ENCODE results near the gene FAM32A.
A peak's percentile ranks its signal among the peaks of the same experiment; 100 is the strongest.

Gene FAM32A

GRCh38 chr19:16185123-16185767 is at the start of gene FAM32A:
Gene FAM32A, plus strand, starts transcription at chr19:16185410. Its CDS starts 33 bp downstream, at chr19:16185443.
- peak; percentile 96 for DNase-seq

- DNase-seq, result no peak
Measured at GRCh38 chr19:16135430-16136127, 49.6 kb upstream of the FAM32A start.

- no peak for DNase-seq
Measured at GRCh38 chr19:16136185-16136999, 48.8 kb upstream of the FAM32A start.

DNA sequence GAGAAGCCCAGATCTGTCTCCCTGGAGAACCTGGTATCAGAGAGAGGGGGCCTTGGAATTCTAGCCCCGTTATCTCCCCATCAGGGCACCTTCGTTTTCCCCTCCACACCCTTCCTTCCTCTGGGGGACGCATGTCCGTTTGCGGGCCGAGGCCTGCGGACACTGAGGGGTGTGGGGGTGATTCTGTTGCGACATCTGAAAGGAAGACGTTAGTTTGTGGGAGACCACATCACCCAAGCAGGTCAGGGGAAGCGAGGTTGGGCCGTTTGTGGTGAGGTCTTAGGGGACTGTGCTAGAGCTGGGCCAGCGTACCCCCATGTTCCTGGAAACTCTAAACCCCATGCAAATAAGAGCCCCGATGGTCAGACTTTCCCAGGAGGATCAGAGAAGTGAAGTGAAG is 45.5 kb upstream of the FAM32A start:
- DNase-seq, result no peak

DNA sequence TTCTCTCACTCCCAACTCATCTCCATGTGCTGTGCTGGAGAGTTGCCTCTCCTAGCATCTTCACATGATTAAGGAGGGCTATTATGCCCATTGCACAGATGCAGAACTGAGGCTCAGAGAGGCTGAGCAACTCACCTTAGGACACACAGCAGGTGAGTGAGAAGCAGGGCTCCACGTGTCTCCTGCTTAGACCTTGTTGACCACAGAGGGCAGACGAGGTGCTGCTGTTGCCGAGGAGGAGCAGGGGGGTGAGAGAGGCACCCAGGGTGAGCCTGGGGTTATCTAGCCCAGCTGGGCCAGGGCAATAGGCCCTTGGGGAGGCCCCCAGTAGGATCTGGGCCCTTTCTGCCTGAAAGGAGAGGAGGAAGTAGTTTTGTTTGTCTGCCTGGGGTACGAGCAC is 44.2 kb upstream of the FAM32A start:
- DNase-seq, result no peak

- no peak for DNase-seq
Measured at GRCh38 chr19:16142032-16142580, 43.1 kb upstream of the FAM32A start.

DNA sequence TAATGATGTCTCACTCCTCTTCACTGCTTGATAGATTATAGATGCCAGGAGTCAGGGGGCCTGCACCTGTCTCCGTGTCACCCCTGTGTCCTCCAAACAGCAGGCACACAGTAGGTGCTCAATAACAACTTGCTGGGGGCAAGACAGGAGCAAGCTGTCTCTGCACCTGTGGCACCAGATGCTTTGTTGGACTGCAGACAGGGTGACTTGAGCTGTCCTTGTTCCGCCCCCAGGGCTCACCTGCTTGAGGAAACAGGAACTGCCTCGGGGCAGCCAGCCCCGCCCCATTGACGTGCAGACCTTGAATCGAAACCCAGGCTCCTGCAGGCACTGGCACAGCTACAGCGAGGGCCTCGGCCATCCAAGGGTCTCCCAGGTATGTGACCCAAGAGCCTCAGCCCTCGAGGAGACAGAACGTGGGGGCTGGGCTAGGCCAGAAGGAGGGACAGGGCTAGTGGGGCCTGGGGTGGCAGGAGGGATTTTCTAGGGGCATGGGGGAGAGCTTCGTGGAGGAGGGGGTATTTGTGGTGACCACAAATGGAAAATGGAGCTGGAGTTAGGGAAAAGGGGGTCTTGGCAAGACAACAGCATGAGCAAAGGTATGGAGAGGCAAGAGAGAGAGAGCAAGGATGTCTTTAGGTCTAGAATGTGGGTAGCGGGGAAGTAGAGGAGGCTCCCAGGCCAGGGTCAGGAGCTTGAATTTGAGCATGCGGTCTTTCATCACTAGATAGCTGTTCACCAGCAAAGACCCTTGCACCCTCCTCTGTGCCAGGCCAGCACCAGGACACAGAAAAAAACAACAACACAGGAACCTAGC is 41.6 kb upstream of the FAM32A start, which contains the start of gene HSH2D:
Gene HSH2D (plus strand): TSS at position 287 of the 817 bp plus-strand sequence. CDS start 5,066 bp downstream, outside the sequence.
- no peak for DNase-seq

DNA sequence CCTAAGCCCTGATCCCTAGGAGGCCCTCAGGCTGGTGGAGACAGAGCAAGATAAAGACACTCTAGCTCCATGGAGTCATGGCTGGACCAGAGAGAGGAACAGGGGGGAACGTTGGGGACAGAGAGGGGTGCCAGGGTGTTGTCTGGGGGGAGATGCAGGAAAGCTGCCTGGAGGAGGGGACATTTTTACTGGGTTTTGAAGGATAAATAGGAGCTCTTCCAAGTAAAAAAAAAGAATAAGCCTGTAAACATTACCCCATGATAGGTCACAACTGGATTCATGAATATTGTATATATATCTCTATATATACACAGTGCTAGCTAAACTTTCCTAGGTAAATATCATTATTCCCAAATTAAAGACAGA is 41.0 kb upstream of the FAM32A start:
- no peak for DNase-seq

- no peak for DNase-seq
Measured at GRCh38 chr19:16146112-16146511, 39.1 kb upstream of the FAM32A start.

GRCh38 chr19:16148443-16149229 is 36.6 kb upstream of the FAM32A start:
- DNase-seq, result no peak

- DNase-seq, result no peak
Measured at GRCh38 chr19:16153582-16154336, 31.5 kb upstream of the FAM32A start.

DNA sequence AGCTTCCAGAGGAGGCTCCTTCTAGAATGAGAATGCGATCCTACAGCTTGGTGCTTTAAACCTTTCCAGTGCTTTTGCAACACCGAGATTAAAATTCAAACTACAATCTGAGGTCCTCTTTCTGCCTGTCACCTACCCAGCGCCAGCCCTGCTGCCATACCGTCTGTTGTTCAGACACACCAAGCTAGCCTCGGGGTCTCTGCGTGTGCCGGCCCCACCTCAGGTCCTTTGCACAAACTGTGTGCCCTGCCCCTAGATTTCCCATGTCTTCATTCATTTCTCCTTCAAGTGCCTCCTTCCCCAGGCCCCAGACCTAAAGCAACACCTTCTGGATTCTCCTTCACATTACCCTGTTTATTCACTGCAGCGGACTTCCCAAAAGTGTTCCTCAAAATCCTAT is 30.7 kb upstream of the FAM32A start:
- DNase-seq, result no peak

GRCh38 chr19:16155128-16155527 is 30.1 kb upstream of the FAM32A start:
- no peak for DNase-seq

DNA sequence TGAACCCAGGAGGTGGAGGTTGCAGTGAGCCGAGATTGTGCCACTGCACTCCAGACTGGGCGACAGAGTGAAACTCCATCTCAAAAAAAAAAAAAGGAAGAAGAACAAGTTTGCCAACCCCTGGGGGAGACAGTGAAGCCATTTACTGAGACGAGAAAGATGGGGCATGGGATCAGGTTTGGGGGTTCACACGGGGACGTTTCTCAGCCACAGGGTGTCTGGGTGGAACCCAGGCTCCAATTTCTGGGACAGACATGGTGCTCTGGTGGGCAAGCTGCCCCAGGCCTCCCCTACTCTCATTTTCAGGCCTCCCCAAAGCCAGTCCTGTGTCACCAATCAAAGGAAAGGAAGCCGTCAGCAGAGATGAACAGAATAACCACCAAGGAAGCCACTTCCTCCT is 28.3 kb upstream of the FAM32A start:
- no peak for DNase-seq

- DNase-seq, result no peak
Measured at GRCh38 chr19:16157601-16158000, 27.6 kb upstream of the FAM32A start.

DNA sequence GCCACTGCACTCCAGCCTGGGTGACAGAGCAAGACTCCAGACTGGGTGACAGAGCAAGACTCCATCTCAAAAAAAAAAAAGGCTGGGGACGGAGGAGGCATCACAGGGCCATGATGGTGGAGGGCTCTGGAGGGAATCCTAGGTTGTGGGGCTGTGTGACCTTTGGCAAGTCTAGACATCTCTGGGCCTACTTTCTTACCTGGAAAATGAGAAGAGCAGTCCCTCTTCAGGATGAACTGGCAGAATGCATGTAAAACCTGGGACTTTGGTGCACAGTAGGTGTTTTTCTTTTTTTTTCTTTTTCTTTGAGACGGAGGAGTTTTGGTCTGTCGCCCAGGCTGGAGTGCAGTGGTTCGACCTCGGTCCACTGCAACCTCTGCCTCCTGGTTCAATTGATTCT is 25.6 kb upstream of the FAM32A start:
- no peak for DNase-seq

GRCh38 chr19:16160445-16160942 is 24.7 kb upstream of the FAM32A start:
- no peak for DNase-seq

- DNase-seq, result peak; percentile 39
Measured at GRCh38 chr19:16160943-16161560, 24.2 kb upstream of the FAM32A start.

- DNase-seq, result peak; percentile 13
Measured at GRCh38 chr19:16161840-16162239, 23.4 kb upstream of the FAM32A start.

- DNase-seq, result no peak
Measured at GRCh38 chr19:16164222-16164890, 20.9 kb upstream of the FAM32A start.

Measured in T1000 (cell line).